Esophagus squamous epithelium (tissue), 5 donors: ENCODE data around the gene ZBTB17. TPM values are rescaled to one million over a fixed set of nuclear protein-coding genes. Genes with fewer than 3 reads are reported as not detected.

Experiments
- DNase-seq: peaks from one replicate; lab custom pipeline; 2025; lab: John Stamatoyannopoulos, UW
- H3K27ac ChIP-seq, 4 donors: fragments of 200-600 bp; sonication (generic); one replicate each; pipeline ENCODE4 v1.5.1; 2016 to 2019; ENCODE audit warnings: mild to moderate bottlenecking in 1 of 4
- H3K27me3 ChIP-seq, 4 donors: fragments of 200-600 bp; sonication (generic); 1 replicate in 3 of 4; 2 replicates in 1 of 4; pipeline versions ENCODE4 v1.5.1 to v1.6.0; 2017 to 2021; ENCODE audit warnings: antibody characterized with exemption in 1 of 4
- H3K36me3 ChIP-seq, 3 donors: fragments of 200-600 bp; sonication (generic); one replicate each; pipeline ENCODE4 v1.5.1; 2016 to 2019
- H3K4me1 ChIP-seq, 3 donors: fragments of 200-600 bp; sonication (generic); one replicate each; pipeline ENCODE4 v1.5.1; 2017 to 2019
- H3K4me3 ChIP-seq, 4 donors: fragments of 200-600 bp; sonication (generic); 1 replicate in 3 of 4; 2 replicates in 1 of 4; pipeline ENCODE4 v1.5.1; 2016 to 2019; ENCODE audit warnings: mild to moderate bottlenecking in 2 of 4, moderate library complexity in 1 of 4
- H3K9me3 ChIP-seq, 3 donors: fragments of 200-600 bp; sonication (generic); one replicate each; pipeline ENCODE4 v1.5.1; 2016 to 2019
- CTCF ChIP-seq, 6 experiments: fragments of 450-650 bp in 4 of 6; fragments of 200-600 bp in 2 of 6; sonication (generic) in 2 of 6; IDR thresholded peaks; one replicate each; pipeline ENCODE4 v1.5.1; 2016 to 2019; ENCODE audit warnings: antibody characterized with exemption in 6 of 6, mild to moderate bottlenecking in 4 of 6, moderate library complexity in 4 of 6
- POLR2A ChIP-seq, 4 donors: fragments of 450-650 bp; IDR thresholded peaks; one replicate each; pipeline ENCODE4 v1.6.1; 2017; ENCODE audit warnings: antibody characterized with exemption in 4 of 4, mild to moderate bottlenecking in 4 of 4, moderate library complexity in 3 of 4
- WGBS, 2 donors: methylation state at CpG; one replicate each; pipeline ENCODE4 v1.1.5; 2018; 5-methylcytosine and 5-hydroxymethylcytosine counted together
- intact Hi-C: fragments of 100-400 bp; cut with DNase I; formaldehyde crosslinking; loops from one replicate; pipeline ENCODE4 v1.15.0; 2022
- total RNA-seq, 4 donors: library from RNA; depleted of rRNA; stranded (reverse); fragments of >200 nt; gene quantifications; one replicate each; pipeline ENCODE4 v1.1.0, GENCODE V29; 2016
- donor health status: DM: yes; HTN: yes; CAD: no.

The ZBTB17 gene
- total RNA-seq, 4 donors from 2014 or later: 19.1 to 33.1 (median 26.8) TPM

- no peak for TF ChIP-seq CTCF (IDR thresholded peaks at IDR 0.05)
- no peak for TF ChIP-seq POLR2A (IDR thresholded peaks at IDR 0.05)
- H3K27me3 ChIP-seq: no peaks in the 10 kb centered on the region
- WGBS, 2 donors: 60 to 91% methylated on average over 1 to 5 of the region's 8 CpGs
- intact Hi-C loops: no loop called here
- H3K4me1 ChIP-seq: peaks cover 0 to 24% (median 5%) of the 10 kb centered on the region in 3 donors
- H3K9me3 ChIP-seq: no peaks in the 10 kb centered on the region
- peaks cover 48 to 100% (median 82%) of the 10 kb centered on the region in 3 donors for H3K36me3 ChIP-seq
- no peak overlapping the region for H3K4me3 ChIP-seq
- H3K27ac ChIP-seq: peak overlapping the region; percentile 1 to 59 (median 47)
- DNase-seq: no peak
These were observed 37.2 kb downstream of the ZBTB17 start for GRCh38 chr1:15938628-15939161.

- peaks cover 41 to 100% (median 80%) of the 10 kb centered on the region in 3 donors for H3K36me3 ChIP-seq
- intact Hi-C loops: no loop called here
- peaks cover 0 to 24% (median 5%) of the 10 kb centered on the region in 3 donors for H3K4me1 ChIP-seq
- no peaks in the 10 kb centered on the region for H3K27me3 ChIP-seq
- H3K9me3 ChIP-seq: no peaks in the 10 kb centered on the region
- H3K4me3 ChIP-seq: no peak overlapping the region
- TF ChIP-seq CTCF (IDR thresholded peaks at IDR 0.05) (peak in 1 of 6 experiments; percentile 22), POLR2A (IDR thresholded peaks at IDR 0.05) (no peak)
- WGBS, 2 donors: 70 to 74% methylated on average over 8 of the region's 14 CpGs
- peak overlapping the region in 3 of 4 donors; percentile 30 to 49 (median 42) for H3K27ac ChIP-seq
- no peak for DNase-seq
These were observed 38.2 kb downstream of the ZBTB17 start for GRCh38 chr1:15937706-15938168.

GRCh38 chr1:15937146-15937545 lies 38.8 kb downstream of the ZBTB17 start:
- Histone ChIP-seq H3K27ac (peak overlapping the region in 3 of 4 donors; percentile 30 to 49 (median 42)), H3K36me3 (peaks cover 44 to 100% (median 80%) of the 10 kb centered on the region in 3 donors), H3K4me3 (no peak overlapping the region), H3K27me3 (no peaks in the 10 kb centered on the region), H3K4me1 (peaks cover 0 to 24% (median 5%) of the 10 kb centered on the region in 3 donors), H3K9me3 (no peaks in the 10 kb centered on the region)
- DNase-seq: no peak
- no peak for TF ChIP-seq CTCF (IDR thresholded peaks at IDR 0.05)
- TF ChIP-seq POLR2A (IDR thresholded peaks at IDR 0.05): no peak
- intact Hi-C loops: no loop called here
- 56 to 80% methylated on average over 2 of the region's 7 CpGs for WGBS, 2 donors

GRCh38 chr1:15936025-15936424 lies 39.9 kb downstream of the ZBTB17 start:
- 98 to 100% methylated on average over 4 to 8 of the region's 10 CpGs for WGBS, 2 donors
- Histone ChIP-seq H3K4me3 (no peak overlapping the region), H3K9me3 (no peaks in the 10 kb centered on the region), H3K27me3 (no peaks in the 10 kb centered on the region), H3K36me3 (peaks cover 54 to 100% (median 79%) of the 10 kb centered on the region in 3 donors), H3K4me1 (peaks cover 0 to 24% (median 5%) of the 10 kb centered on the region in 3 donors), H3K27ac (no peak overlapping the region)
- no peak for TF ChIP-seq POLR2A (IDR thresholded peaks at IDR 0.05)
- no peak for TF ChIP-seq CTCF (IDR thresholded peaks at IDR 0.05)
- no peak for DNase-seq
- intact Hi-C loops: no loop called here

GRCh38 chr1:15935056-15935950 lies 40.6 kb downstream of the ZBTB17 start:
- Histone ChIP-seq H3K36me3 (peaks cover 54 to 100% (median 75%) of the 10 kb centered on the region in 3 donors), H3K27ac (no peak overlapping the region), H3K27me3 (no peaks in the 10 kb centered on the region), H3K4me3 (no peak overlapping the region), H3K4me1 (peaks cover 0 to 24% (median 5%) of the 10 kb centered on the region in 3 donors), H3K9me3 (no peaks in the 10 kb centered on the region)
- DNase-seq: no peak
- intact Hi-C loops: no loop called here
- 94 to 97% methylated on average over 11 of the region's 29 CpGs for WGBS, 2 donors
- no peak for TF ChIP-seq CTCF (IDR thresholded peaks at IDR 0.05)
- no peak for TF ChIP-seq POLR2A (IDR thresholded peaks at IDR 0.05)
